Stimulated activated naive CD8-positive, alpha-beta T cell treated with anti-CD3 and anti-CD28 coated beads, Interleukin-15, amount 100 ng/mL, for 72 hours (primary cell): Measurements from ENCODE around the gene MMP12.

Experiments
- ATAC-seq: fragments of 150-1000 bp; cut with Tn5 transposase; 2 replicates; pipeline ENCODE4 v1.10.0; 2021; ENCODE audit warnings: mild to moderate bottlenecking, moderate library complexity
- DNase-seq, 2 donors: peaks; one replicate each; pipeline ENCODE4 v3.0.0; 2021 to 2022
- H3K27ac Mint-ChIP-seq, 2 donors: one replicate each; pipeline ENCODE4 v1.8.0; 2022; ENCODE audit warnings: mild to moderate bottlenecking in 2 of 2, mixed read lengths in 2 of 2, moderate library complexity in 2 of 2
- H3K27me3 Mint-ChIP-seq: one replicate; pipeline ENCODE4 v1.8.0; 2022; ENCODE audit warnings: mixed read lengths
- H3K4me1 Mint-ChIP-seq: one replicate; pipeline ENCODE4 v1.8.0; 2022; ENCODE audit warnings: mild to moderate bottlenecking, mixed read lengths
- H3K4me3 Mint-ChIP-seq, 2 donors: one replicate each; pipeline ENCODE4 v1.8.0; 2022; ENCODE audit warnings: mild to moderate bottlenecking in 2 of 2, mixed read lengths in 2 of 2, moderate library complexity in 1 of 2
- H3K9me3 Mint-ChIP-seq, 2 donors: one replicate each; pipeline ENCODE4 v1.8.0; 2022; ENCODE audit warnings: mixed read lengths in 2 of 2

Gene MMP12

GRCh38 chr11:102832612-102833011 is 42.2 kb downstream of the MMP12 start:
- H3K27me3 Mint-ChIP-seq: peaks cover 38% of the 10 kb centered on the region
- no peak for ATAC-seq
- H3K9me3 Mint-ChIP-seq: no peaks in the 10 kb centered on the region
- no peaks in the 10 kb centered on the region for H3K4me1 Mint-ChIP-seq
- no peak overlapping the region for H3K4me3 Mint-ChIP-seq
- no peak overlapping the region for H3K27ac Mint-ChIP-seq
- no peak for DNase-seq

DNA sequence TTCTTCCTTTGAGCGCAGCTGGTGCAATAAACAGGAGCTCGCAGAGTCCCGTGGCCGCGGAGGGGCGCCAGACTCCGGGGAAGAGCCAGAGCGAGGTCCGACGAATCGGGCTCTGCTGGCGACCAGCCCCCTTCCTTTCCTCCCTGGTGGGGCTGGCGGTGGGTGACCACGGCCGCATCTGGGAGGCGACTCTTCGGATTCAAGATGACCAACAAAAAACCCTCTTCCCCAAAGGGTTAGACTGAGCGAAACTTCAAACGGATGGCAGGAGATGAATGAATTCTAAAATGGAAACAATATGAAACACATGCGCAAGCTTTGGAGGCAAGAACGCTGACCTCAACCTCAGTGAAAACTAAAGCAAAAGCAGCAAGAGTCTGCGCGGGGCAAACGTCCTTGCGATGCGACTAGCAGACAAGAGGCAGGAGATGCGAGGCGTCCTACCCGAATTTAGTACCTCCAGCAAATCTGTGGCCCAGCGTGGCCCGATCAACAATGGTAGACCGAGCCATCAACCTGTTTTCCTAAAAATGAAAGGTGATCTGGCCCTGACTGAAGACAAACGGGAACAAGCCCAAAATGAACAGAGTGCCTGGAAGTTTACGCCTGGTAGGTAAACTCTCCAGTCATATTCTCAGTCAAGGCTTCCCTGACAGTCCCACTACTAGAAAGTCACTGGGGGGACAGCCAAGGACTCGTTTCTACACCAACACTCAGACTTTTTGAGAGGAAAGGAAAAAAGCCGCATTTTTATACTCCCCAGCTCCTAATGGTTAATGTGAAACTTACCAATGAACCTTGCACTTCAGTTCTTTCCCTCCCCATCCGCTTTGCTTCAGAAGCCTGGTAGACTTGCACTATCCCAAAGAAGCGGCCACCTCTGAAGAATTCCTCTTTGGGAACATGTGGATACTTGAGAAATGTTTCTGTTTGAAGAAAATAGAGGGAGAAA is 43.0 kb downstream of the MMP12 start:
- ATAC-seq: peak; percentile 74
- H3K9me3 Mint-ChIP-seq: no peaks in the 10 kb centered on the region
- no peak overlapping the region for H3K27ac Mint-ChIP-seq
- DNase-seq: peak; percentile 5 to 41
- peak overlapping the region; percentile 27 to 55 for H3K4me3 Mint-ChIP-seq
- peaks cover 45% of the 10 kb centered on the region for H3K27me3 Mint-ChIP-seq
- no peaks in the 10 kb centered on the region for H3K4me1 Mint-ChIP-seq

GRCh38 chr11:102831128-102831488 is 43.7 kb downstream of the MMP12 start:
- H3K27ac Mint-ChIP-seq: no peak overlapping the region
- H3K9me3 Mint-ChIP-seq: no peaks in the 10 kb centered on the region
- H3K27me3 Mint-ChIP-seq: peaks cover 47% of the 10 kb centered on the region
- H3K4me1 Mint-ChIP-seq: no peaks in the 10 kb centered on the region
- DNase-seq: no peak
- no peak for ATAC-seq
- no peak overlapping the region for H3K4me3 Mint-ChIP-seq

GRCh38 chr11:102830001-102830727 is 44.6 kb downstream of the MMP12 start:
- Mint-ChIP-seq H3K27me3 (peaks cover 47% of the 10 kb centered on the region), H3K4me1 (no peaks in the 10 kb centered on the region), H3K9me3 (no peaks in the 10 kb centered on the region), H3K4me3 (no peak overlapping the region), H3K27ac (no peak overlapping the region)
- no peak for ATAC-seq
- DNase-seq: no peak

DNA sequence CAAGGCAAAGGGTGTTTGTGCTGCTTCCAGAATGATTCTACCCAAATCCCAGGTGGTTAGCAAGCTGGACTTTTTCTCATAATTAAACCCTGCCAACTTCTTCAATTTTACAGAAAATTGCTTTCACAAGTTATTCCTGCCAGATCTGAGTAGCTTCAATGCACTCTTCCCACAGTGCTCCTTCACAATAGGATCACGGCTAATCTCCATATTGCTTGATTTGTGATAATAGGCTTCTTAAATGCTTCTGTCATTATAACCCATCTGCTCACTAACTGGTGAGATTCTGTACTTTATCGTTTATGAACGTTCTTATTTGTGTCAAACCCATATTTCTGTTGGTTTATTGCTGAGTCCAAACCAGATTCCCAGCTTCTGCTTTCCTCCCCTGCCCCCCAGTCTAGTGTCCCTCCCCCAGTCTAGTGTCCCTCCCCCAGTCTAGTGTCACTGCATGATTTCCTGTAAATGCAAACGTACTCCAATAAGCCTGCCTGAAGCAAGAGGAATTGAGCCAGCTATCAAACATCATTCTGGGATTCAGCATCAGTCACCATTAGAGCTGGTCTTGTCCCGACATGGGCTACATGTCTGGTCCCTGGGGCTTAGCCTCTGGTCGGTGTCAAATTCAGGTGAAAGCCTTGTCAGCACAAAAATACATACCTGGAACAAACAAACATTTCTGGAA is 45.3 kb downstream of the MMP12 start:
- Mint-ChIP-seq H3K27me3 (peaks cover 47% of the 10 kb centered on the region), H3K9me3 (no peaks in the 10 kb centered on the region), H3K4me3 (no peak overlapping the region), H3K27ac (no peak overlapping the region), H3K4me1 (no peaks in the 10 kb centered on the region)
- ATAC-seq (no peak), DNase-seq (no peak)

- H3K27me3 Mint-ChIP-seq: peaks cover 12% of the 10 kb centered on the region
- H3K4me3 Mint-ChIP-seq: no peak overlapping the region
- no peak overlapping the region for H3K27ac Mint-ChIP-seq
- no peaks in the 10 kb centered on the region for H3K9me3 Mint-ChIP-seq
- H3K4me1 Mint-ChIP-seq: no peaks in the 10 kb centered on the region
- DNase-seq (no peak), ATAC-seq (no peak)
Measured at GRCh38 chr11:102824556-102824955, 50.2 kb downstream of the MMP12 start.

GRCh38 chr11:102819491-102819890 is 55.3 kb downstream of the MMP12 start:
- Mint-ChIP-seq H3K4me1 (no peaks in the 10 kb centered on the region), H3K9me3 (peaks cover 15 to 30% of the 10 kb centered on the region in 2 donors), H3K27me3 (no peaks in the 10 kb centered on the region), H3K27ac (no peak overlapping the region), H3K4me3 (no peak overlapping the region)
- DNase-seq: no peak
- ATAC-seq: no peak

DNA sequence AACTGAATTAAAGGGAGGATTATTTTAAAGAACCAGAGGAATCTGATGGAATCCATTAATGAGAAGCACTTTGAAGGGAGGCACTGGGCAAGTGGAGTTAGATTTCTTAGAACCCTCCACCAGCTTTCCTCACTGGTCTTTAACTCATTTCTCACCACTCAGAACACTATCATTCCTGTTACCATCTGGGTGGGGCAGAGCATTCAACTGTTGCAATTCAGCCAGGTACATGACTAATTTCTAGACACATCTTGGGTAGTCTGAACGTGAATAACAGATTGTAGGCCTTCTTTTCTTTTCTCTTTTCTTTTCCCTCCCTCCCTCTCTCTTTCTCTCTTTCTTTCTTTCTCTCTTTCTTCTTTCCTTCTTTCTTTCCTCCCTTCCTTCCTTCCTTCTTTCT is 61.3 kb downstream of the MMP12 start:
- Mint-ChIP-seq H3K4me3 (no peak overlapping the region), H3K9me3 (peaks cover 15 to 27% of the 10 kb centered on the region in 2 donors), H3K27me3 (no peaks in the 10 kb centered on the region), H3K27ac (no peak overlapping the region), H3K4me1 (no peaks in the 10 kb centered on the region)
- DNase-seq (no peak), ATAC-seq (no peak)
